VCaP (cell line): ENCODE results near the gene GLDN.
A peak's percentile ranks its signal among the peaks of the same experiment; 100 is the strongest.

Source experiments
- H3K27ac ChIP-seq: fragments of 450-650 bp; 2 replicates; pipeline ENCODE4 v1.5.1; 2017
- CTCF ChIP-seq: fragments of 450-650 bp; conservative IDR thresholded peaks from 2 replicates; pipeline ENCODE4 v1.5.1; 2017; ENCODE audit warnings: mild to moderate bottlenecking, moderate library complexity

Gene GLDN

GRCh38 chr15:51349156-51349844, 7.8 kb downstream of the GLDN start:
- TF ChIP-seq CTCF: no peak
- peak overlapping the region; percentile 23 for H3K27ac ChIP-seq

- H3K27ac ChIP-seq: no peak overlapping the region
- no peak for TF ChIP-seq CTCF
Measured at GRCh38 chr15:51350723-51351122, 9.3 kb downstream of the GLDN start.

GRCh38 chr15:51353976-51354375, 12.5 kb downstream of the GLDN start:
- H3K27ac ChIP-seq: no peak overlapping the region
- TF ChIP-seq CTCF: no peak

GRCh38 chr15:51355096-51355495, 13.6 kb downstream of the GLDN start:
- no peak overlapping the region for H3K27ac ChIP-seq
- TF ChIP-seq CTCF: no peak

GRCh38 chr15:51356147-51356546, 14.7 kb downstream of the GLDN start:
- no peak overlapping the region for H3K27ac ChIP-seq
- TF ChIP-seq CTCF: no peak

GRCh38 chr15:51356983-51357382, 15.5 kb downstream of the GLDN start:
- no peak for TF ChIP-seq CTCF
- no peak overlapping the region for H3K27ac ChIP-seq

GRCh38 chr15:51359981-51360380, 18.5 kb downstream of the GLDN start:
- no peak for TF ChIP-seq CTCF
- no peak overlapping the region for H3K27ac ChIP-seq
